OCI-LY1 (cell line): ENCODE measurements around the gene ST3GAL5.

Experiments used
- EZH2 ChIP-seq: fragments of 200-600 bp; sonication (generic), shearing (Covaris generic); IDR thresholded peaks from 2 replicates; pipeline ENCODE4 v1.8.0; 2017; ENCODE audit warnings: borderline replicate concordance, mixed run types, mild to moderate bottlenecking, antibody characterized with exemption, low read length, moderate library complexity, mixed read lengths
- TF ChIP-seq, protein P1 (sequence below): fragments of 200-600 bp; sonication (generic), shearing (Covaris generic); IDR thresholded peaks from 2 replicates; pipeline ENCODE4 v1.5.1; 2017; ENCODE audit warnings: mild to moderate bottlenecking, antibody characterized with exemption, low read length, moderate library complexity, mixed read lengths

DNA sequence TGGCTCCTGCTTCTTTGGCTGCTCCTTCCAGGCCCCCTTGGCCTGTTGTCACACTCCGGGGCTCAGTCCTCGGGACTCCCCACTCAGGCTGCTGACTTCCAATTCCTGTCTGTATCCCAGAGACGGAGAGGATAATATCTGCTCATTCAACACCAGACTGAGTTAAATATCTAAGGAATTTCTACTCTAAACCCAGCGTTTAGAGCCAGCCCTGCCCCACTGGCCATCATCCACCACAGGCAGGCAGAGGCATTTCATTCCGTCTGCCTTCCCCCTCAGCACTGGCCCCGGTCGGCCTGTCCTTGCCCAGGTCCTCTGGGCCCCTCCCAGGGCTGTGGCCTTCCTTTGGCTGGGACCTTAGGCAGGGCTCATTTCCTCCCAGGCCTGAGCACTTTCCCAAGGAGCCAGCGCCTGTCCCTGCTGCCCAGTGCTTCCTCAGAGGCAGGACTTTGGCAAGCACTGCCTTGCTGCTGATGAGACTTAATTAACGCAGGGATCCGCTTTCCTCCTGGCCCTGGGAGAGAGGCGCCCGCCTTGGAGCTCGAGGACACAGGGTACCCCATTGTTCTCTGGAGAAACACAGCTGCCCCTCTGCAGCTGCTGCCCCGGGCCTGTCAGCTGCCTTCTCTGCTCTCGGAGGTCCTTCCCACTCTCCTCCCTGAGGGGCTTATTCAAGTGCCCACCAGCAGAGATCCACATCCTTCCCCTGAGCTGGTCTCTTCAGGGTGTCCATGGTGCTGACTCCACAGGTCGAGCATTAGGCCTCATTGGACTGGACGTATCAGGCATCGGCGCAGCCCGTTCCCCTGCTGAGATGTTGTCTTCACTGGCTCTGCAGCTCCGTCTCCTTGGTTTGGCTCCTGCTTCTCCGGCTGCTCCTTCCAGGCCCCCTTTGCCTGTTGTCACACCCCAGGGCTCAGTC is 92.2 kb downstream of the ST3GAL5 start:
- TF ChIP-seq EZH2: no peak
- TF ChIP-seq, protein P1, sequence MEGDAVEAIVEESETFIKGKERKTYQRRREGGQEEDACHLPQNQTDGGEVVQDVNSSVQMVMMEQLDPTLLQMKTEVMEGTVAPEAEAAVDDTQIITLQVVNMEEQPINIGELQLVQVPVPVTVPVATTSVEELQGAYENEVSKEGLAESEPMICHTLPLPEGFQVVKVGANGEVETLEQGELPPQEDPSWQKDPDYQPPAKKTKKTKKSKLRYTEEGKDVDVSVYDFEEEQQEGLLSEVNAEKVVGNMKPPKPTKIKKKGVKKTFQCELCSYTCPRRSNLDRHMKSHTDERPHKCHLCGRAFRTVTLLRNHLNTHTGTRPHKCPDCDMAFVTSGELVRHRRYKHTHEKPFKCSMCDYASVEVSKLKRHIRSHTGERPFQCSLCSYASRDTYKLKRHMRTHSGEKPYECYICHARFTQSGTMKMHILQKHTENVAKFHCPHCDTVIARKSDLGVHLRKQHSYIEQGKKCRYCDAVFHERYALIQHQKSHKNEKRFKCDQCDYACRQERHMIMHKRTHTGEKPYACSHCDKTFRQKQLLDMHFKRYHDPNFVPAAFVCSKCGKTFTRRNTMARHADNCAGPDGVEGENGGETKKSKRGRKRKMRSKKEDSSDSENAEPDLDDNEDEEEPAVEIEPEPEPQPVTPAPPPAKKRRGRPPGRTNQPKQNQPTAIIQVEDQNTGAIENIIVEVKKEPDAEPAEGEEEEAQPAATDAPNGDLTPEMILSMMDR: no peak
